Stimulated activated CD4-positive, alpha-beta T cell treated with anti-CD3 and anti-CD28 coated beads, TNF-alpha, amount 100 ng/mL, for 1 hour (primary cell): Measurements from ENCODE around the gene PLEKHH2.
"Not testable (repeated sequence)": the region's sequence is repeated elsewhere in the genome, so short reads cannot be mapped to it uniquely, and the experiment has no call there.

Source experiments
- DNase-seq, 3 donors: peaks; one replicate each; pipeline ENCODE4 v3.0.0-alpha.2; 2020; ENCODE audit warnings: low read depth in 3 of 3, low spot score in 1 of 3

The PLEKHH2 gene

GRCh38 chr2:43715300-43716098, 78.4 kb downstream of the PLEKHH2 start:
- DNase-seq: no peak

GRCh38 chr2:43717322-43717721, 80.3 kb downstream of the PLEKHH2 start:
- DNase-seq: no peak

- no peak for DNase-seq
Measured at GRCh38 chr2:43718530-43719124, 81.6 kb downstream of the PLEKHH2 start.

- no peak for DNase-seq
Measured at GRCh38 chr2:43724728-43725526, 87.9 kb downstream of the PLEKHH2 start.

- no peak for DNase-seq
Measured at GRCh38 chr2:43725711-43726246, 88.7 kb downstream of the PLEKHH2 start.

GRCh38 chr2:43726961-43727633, 90.0 kb downstream of the PLEKHH2 start:
- DNase-seq: not testable (repeated sequence)

- DNase-seq: no peak
Measured at GRCh38 chr2:43727634-43728014, 90.6 kb downstream of the PLEKHH2 start.

- no peak for DNase-seq
Measured at GRCh38 chr2:43729491-43730174, 92.6 kb downstream of the PLEKHH2 start.

- DNase-seq: no peak
Measured at GRCh38 chr2:43731211-43731610, 94.2 kb downstream of the PLEKHH2 start.

GRCh38 chr2:43736637-43737036, 99.6 kb downstream of the PLEKHH2 start:
- DNase-seq: no peak

GRCh38 chr2:43737097-43737854, 100.2 kb downstream of the PLEKHH2 start:
- DNase-seq: no peak

GRCh38 chr2:43737855-43738254, 100.8 kb downstream of the PLEKHH2 start:
- DNase-seq: no peak

- no peak for DNase-seq
Measured at GRCh38 chr2:43738257-43738656, 101.2 kb downstream of the PLEKHH2 start.

GRCh38 chr2:43743706-43744105, 106.6 kb downstream of the PLEKHH2 start:
- DNase-seq: no peak

GRCh38 chr2:43745457-43745856, 108.4 kb downstream of the PLEKHH2 start:
- no peak for DNase-seq

- no peak for DNase-seq
Measured at GRCh38 chr2:43748333-43748732, 111.3 kb downstream of the PLEKHH2 start.

- no peak for DNase-seq
Measured at GRCh38 chr2:43749583-43749982, 112.5 kb downstream of the PLEKHH2 start.

- DNase-seq: no peak
Measured at GRCh38 chr2:43751476-43751990, 114.5 kb downstream of the PLEKHH2 start.

GRCh38 chr2:43752302-43752701, 115.2 kb downstream of the PLEKHH2 start:
- DNase-seq: no peak

- DNase-seq: no peak
Measured at GRCh38 chr2:43754180-43754579, 117.1 kb downstream of the PLEKHH2 start.
